ENCODE results near the gene NUDT17.

NUDT17 gene

GRCh38 chr1:145893306-145894055 lies 48.1 kb downstream of the NUDT17 start:
- no peaks in the 10 kb centered on the region for H3K4me1 Mint-ChIP-seq
- H3K27ac Mint-ChIP-seq = no peak overlapping the region

GRCh38 chr1:145895471-145895870 lies 50.0 kb downstream of the NUDT17 start:
- no peak overlapping the region for H3K27ac Mint-ChIP-seq
- H3K4me3 Mint-ChIP-seq = no peak overlapping the region
- no peak for ATAC-seq
- no peaks in the 10 kb centered on the region for H3K4me1 Mint-ChIP-seq
- H3K27me3 Mint-ChIP-seq = no peaks in the 10 kb centered on the region
- H3K9me3 Mint-ChIP-seq = no peaks in the 10 kb centered on the region
- no peak for DNase-seq

More at GRCh38 chr1:145893306-145894055, 48.1 kb downstream of the NUDT17 start:
- no peak for ATAC-seq
- Mint-ChIP-seq H3K27me3 (no peaks in the 10 kb centered on the region), H3K9me3 (no peaks in the 10 kb centered on the region), H3K4me3 (no peak overlapping the region)
- no peak for DNase-seq

- Mint-ChIP-seq H3K9me3 (no peaks in the 10 kb centered on the region), H3K27me3 (no peaks in the 10 kb centered on the region), H3K27ac (no peak overlapping the region), H3K4me3 (no peak overlapping the region), H3K4me1 (no peaks in the 10 kb centered on the region)
- no peak for DNase-seq
- ATAC-seq = no peak
Observed at GRCh38 chr1:145897969-145898368, 52.5 kb downstream of the NUDT17 start.

All from stimulated activated naive CD8-positive, alpha-beta T cell treated with anti-CD3 and anti-CD28 coated beads, Interleukin-15, amount 100 ng/mL, for 72 hours (primary cell).